ENCODE data around the gene ADAMTS10.
"Not testable (repeated sequence)": the region's sequence is repeated elsewhere in the genome, so short reads cannot be mapped to it uniquely, and the experiment has no call there.

The ADAMTS10 gene

DNA sequence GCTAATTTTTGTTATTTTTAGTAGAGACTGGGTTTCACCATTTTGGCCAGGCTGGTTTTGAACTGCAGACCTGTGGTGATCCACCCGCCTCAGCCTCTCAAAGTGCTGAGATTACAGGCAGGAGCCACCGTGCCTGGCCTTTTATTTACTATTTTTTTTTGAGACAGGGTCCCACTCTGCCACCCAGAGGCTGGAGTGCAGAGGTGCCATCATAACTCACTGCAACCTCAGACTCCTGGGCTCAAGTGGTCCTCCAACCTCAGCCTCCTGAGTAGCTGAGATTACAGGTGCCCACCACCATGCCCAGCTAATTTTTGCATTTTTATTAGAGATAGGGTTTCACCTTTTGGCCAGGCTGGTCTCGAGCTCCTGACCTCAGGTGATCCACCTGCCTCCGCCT is 12.4 kb upstream of the ADAMTS10 start:
- DNase-seq: not testable (repeated sequence)

- no peak for DNase-seq
Observed at GRCh38 chr19:8618751-8619150, 8.2 kb upstream of the ADAMTS10 start.

DNA sequence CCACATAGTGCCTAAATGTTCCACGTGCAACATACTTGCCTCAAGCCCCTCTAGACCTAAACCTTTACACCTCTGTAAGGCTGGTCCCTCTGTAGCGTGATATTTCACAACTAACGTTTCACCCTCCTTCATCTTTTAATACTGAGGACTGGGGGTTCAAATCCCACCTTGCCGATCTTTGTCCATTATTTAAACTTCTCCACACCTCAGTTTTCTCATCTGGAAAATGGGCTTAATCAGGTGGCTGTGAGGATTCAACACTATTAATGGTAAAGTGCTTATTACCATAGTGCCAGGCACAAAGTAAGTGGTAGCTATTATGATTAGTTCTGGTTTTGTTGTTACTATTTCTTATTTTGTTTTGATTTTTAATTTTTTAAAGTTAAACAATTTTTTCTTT is 7.5 kb upstream of the ADAMTS10 start:
- DNase-seq: no peak

DNA sequence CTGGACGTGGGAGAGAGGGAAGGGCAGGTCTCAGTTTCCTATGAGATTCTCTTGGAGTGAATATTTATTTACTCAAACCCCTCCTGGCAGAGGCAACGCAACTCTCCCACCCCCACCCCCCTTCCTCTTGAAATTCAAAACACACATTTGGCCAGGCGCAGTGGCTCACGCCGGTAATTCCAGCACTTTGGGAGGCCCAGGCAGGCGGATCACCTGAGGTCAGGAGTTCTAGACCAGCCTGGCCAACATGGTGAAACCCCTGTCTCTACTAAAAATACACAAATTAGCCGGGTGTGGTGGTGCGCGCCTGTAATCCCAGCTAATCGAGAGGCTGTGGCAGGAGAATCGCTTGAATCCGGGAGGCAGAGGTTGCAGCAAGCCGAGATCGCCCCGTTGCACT is 6.8 kb upstream of the ADAMTS10 start:
- not testable (repeated sequence) for DNase-seq

- no peak for DNase-seq
Observed at GRCh38 chr19:8616861-8617260, 6.3 kb upstream of the ADAMTS10 start.

DNA sequence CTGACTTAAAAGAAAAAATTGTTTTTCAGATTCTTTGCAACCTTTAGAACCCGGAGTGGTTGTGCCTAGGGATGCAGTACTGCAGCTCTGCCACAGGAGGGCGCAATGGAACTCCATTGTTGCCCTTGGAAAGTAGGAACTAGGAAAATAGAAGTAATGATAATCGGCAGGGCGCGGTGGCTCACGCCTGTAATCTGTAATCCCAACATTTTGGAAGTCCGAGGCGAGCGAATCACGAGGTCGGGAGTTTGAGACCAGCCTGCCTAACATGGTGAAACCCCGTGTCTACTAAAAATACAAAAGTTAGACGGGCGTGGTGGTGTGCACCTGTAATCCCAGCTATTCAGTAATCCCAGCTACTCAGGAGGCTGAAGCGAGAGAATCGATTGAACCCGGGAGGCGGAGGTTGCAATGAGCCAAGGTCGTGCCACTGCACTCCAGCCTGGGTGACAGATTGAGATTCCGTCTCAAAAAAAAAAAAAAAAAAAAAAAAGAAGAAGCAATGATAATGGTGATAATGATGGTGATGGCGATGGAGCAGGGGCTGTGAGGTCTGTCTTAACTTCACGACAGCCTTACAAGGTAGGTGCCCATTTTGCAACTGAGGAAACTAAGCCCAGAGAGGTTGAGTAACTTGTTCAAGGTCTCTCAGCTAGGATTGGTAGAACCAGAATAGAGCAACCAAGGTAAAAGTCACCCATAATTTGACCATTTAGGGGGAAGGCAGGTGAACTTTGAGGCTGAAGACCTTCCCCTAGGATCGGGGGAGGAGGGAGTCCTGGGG is 5.5 kb upstream of the ADAMTS10 start:
- no peak for DNase-seq

DNA sequence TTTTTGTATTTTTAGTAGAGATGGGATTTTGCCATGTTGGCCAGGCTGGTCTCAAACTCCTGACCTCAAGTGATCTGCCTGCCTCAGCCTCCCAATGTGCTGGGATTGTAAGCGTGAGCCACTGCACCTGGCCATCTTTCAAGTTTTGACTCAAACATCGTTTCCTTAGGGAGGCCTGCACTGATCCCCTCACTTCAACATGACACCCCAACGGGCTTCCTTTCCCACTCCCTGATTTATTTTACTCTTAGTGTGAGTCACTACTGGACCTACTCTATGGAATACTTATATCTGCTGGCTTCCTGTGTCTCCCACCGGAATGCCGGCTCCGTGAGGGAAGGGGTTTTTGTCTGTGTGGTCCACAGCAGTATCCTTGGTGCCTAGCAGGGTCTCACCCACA is 4.5 kb upstream of the ADAMTS10 start:
- DNase-seq: no peak

- no peak for DNase-seq
Observed at GRCh38 chr19:8614455-8614854, 3.9 kb upstream of the ADAMTS10 start.

DNA sequence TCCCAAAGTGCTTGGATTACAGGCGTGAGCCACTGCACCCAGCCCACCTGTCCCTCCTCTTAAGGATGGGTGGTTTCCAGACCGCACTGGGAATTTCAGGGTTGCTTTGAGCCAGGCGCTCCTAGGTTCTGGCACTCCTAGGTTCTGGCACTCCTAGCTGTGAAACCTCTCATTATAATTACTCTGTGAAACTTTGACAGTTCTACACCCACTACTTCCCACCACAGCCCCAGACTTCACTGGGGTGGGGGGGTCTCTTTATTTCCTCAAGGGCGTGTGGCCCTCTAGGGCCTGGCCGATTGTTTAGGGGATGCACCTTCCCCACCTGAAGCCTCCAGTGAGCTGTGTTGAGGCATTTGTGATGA is 2.3 kb upstream of the ADAMTS10 start:
- no peak for DNase-seq

DNA sequence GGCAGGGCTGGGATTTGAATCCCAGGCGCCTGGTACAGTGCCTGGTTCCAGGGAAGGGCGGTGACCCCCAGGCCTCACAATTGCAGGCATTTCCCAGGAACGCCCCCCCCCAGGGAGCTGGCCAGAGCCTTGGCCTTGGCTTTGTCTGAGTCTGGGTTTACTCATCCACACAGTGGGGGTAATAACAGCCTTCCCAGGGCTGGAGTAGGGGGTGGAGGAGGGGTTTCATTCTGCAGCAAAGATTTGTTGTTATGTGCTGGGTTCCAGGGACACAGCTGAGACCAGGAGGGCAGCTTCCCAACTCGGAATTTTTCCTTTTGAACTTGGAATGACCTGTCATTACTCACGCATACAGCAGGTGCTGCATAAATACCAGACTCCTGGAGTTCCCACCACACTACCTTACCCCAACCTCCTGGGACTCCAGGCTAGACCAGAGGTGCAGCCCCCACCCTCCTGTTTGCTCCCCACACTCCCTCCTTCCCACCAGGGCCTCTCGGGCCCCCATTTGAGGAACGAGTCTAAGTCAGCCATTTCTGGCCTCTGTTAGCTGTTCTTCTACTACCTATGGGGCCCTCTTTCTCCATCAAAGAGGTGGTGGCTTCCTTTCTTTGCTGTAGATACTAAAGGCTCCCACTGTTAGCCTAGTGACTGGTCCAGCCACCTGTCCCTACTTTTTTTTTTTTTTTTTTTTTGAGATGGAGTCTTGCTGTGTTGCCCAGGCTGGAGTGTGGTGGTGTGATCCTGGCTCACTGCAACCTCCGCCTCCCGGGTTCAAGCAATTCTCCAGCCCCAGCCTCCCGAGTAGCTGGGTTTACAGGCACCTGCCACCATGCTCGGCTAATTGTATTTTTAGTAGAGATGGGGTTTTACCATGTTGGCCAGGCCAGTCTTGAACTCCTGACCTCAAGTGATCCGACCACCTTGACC is 1.6 kb upstream of the ADAMTS10 start:
- no peak for DNase-seq

GRCh38 chr19:8611391-8611876 is 919 bp upstream of the ADAMTS10 start:
- DNase-seq: no peak

DNA sequence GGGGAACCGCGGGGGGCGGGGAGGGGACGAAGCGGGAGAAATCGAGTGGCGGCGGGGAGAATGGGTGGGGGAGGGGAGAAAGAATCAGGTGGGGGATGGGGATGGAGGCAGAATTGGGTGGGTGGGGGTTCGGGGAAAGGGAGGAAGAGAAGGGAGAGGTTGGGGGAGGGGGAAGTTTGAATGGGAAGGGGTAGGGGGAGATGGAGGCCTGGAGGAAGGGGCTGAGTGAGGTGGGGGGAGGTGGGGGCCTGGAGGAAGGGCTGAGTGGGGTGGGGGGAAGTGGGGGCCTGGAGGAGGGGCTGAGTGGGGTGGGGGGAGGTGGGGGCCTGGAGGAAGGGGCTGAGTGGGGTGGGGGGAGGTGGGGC is 403 bp upstream of the ADAMTS10 start:
- DNase-seq: no peak

DNA sequence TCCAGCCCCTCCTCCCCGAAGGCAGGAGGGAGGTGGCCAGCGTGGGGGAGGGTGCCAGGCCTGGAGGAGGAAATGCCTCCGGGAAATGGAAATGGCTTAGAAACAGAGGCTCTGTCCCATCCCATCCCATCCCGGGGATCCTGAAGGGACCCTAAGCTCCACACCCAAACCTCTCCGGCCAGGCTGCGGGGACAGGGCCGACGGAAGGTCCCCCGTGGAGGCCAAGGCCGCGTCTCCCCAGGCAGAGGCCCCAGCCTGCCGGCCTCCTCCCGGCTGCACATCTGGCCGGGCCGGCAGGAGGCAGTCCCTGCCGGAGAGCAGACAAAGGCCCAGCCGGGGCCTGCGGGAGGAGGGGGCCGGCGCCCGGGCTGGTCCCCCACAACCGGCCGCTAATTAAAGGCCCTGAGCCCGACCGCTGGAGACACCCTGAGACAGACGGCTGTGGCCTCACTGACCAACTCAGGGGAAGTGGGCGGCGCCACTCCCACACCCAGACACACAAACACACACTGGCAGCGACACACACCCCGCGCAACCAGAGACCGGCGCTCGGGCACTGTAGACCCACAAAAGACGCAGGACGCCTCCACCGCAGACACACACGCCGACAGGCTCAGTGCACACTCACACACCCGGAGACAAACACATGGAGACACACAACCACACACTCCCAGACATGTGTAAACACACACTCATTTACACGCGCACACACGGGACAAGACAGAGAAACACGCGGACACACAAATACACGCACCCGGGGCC is 1.1 kb downstream of the ADAMTS10 start:
- DNase-seq: no peak

- no peak for DNase-seq
Observed at GRCh38 chr19:8608941-8609278, 1.6 kb downstream of the ADAMTS10 start.

DNA sequence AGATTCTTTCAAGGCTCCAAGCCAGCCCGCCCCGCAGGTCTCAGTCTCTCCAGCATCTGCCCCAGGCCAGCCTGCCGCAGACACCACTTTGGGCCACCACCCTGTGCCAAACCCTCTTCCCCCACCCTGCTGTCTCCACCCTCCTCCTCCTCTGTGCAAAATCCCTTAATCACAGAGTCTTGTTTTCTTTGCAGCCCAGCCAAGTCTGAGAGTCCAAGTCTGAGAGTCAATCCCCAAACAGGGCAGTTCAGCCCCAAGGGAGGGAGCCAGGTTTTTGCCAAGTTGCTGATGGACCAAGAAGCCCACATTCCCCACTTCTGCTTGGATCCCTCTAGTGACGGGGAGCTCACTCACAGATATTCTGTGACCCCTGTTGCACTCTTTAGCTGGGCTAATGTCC is 3.1 kb downstream of the ADAMTS10 start:
- no peak for DNase-seq

GRCh38 chr19:8605514-8605913 is 5.0 kb downstream of the ADAMTS10 start:
- no peak for DNase-seq

DNA sequence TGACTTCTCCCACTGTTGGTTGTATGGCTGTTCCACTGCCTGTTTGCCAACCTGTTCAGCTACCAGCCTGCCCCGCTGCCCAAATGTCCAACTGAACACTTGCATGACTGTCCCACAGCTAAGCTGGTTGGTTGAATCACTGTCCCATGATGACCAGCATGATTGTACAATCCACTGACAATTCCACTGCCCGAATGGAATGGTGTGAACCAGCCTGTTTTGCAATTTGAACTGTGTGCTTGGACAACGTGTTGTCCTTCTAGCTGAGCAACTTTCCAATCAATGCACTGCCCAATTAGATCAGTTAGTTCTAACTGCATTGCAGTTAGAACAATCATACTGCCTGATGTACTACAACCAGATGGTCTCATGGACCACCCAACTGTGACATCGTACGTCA is 8.7 kb downstream of the ADAMTS10 start:
- DNase-seq: no peak

DNA sequence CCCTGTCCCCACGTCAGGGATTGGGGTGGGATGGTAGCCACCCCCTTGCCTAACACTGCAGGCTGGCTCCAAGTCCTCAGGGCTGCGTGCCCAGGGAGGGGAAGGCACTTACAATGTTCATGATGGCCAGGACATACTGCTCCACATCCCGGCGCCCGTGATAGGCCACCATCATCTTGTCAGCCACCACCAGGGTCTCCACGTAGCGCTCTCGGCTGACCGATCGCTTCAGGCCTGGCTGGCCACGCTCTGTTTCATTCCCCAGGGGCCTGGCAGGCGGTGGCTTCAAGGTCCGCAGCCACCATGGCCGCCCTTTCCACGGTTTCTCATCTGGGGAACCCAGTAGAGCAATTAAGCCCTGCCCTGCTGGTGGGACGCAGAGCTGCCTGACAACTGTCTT is 9.7 kb downstream of the ADAMTS10 start:
- DNase-seq: no peak

DNA sequence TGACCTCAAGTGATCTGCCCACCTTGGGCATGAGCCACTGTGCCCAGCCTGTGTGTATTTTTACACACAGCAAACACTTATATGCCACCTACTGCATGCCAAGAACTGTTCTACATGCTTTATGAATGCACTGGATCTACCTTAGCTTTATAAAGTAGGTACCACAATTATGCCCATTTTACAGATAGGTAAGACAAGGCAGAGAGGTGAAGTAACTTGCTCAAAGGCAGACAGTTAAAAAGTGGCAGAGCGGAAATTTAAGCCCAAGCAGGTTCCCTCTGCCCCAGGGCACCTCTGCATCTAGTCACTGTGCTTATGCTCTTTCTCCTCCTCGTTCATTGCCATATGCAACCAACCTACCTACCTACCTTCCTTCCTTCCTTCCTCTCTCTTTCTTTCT is 10.5 kb downstream of the ADAMTS10 start:
- no peak for DNase-seq

- DNase-seq: no peak
Observed at GRCh38 chr19:8596168-8596567, 14.3 kb downstream of the ADAMTS10 start.

DNA sequence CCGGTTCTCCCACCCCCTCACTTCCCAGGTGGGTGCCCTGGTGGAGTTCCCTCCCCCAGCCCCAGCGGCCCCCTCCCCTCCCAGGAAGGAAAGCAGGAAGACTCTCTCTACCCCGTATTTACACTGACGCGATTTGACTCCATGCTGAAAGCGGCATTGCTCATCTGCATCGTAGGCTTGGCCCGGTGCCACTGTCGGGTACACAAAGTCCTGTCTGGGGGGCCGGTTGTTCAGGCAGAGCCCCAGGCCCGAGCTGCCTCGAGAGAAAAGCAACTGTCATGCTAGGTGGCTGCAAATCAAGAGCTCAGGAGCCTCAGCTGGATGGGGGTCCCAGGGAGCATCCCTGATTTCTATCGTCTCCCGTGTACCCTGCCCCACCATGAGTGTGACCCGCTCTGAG is 14.9 kb downstream of the ADAMTS10 start:
- no peak for DNase-seq

DNA sequence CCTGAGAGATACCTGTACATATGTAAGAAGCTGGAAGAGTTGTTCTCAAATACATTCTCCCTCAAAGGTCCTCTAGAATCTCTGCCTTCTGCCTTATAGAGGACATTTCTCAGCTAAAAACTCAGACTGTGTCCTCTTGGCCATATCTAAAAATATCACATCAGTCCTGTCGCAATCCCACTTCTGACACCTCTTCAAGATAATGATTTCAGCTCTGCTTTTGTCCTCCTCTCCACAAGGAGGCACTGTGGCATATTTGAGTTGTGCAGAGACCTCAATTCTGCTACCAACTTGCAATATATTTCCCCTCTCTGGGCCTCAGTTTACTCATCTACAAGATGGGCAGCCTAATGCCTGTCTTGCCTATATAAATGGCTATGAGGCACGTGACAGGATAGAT is 16.6 kb downstream of the ADAMTS10 start:
- no peak for DNase-seq

GRCh38 chr19:8592231-8593009 is 18.1 kb downstream of the ADAMTS10 start:
- peak; percentile 94 for DNase-seq

Measured in amniotic stem cell (primary cell).